Cerebellar nuclear complex (tissue), 1 donor: ENCODE measurements around the gene DECR2.

Experiments
- DNase-seq, 2 experiments: peaks; one replicate each; lab custom pipeline; 2025; lab: John Stamatoyannopoulos, UW

Gene DECR2

DNA sequence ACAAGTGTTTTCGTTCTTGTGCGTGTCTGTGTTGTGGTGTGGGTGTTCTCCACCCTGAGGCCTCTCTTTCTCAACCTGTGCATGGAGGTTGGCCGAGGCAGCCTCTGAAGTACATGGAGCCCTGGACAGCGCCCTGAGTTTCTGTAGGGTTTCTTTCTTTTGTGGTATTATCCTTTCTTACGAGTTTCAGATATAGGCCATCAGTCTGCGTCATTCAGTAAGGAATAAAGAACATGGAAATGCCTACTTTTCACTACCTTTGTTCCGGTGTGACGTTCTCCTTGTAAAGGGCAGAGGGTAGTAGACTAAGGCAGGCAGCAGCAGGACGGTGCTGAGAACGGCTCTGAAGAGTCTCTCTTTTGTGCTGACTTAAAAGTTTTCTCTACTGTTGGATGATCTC, 42.3 kb downstream of the DECR2 start:
- DNase-seq = no peak

DNA sequence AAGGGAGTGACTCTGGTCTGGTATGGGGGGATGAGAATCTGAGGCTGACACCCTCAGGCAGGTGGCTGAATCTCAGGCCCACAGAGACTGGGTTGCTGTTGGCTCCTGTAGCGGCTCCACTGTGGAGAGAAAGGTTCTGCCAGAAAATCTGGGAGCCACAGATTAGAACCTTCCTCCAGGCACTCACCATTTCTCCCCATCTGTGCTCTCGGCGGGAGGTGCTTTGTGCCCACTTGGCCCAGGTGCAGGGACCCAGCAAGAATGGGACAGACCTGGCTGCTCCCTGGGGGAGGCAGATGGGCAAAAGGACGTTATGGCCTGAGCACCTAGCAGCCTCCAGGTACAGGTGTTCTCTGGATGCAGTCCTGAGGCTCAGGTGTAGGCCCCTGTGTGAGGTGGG, 43.9 kb downstream of the DECR2 start:
- DNase-seq = peak in 1 of 2 experiments; percentile 57

DNA sequence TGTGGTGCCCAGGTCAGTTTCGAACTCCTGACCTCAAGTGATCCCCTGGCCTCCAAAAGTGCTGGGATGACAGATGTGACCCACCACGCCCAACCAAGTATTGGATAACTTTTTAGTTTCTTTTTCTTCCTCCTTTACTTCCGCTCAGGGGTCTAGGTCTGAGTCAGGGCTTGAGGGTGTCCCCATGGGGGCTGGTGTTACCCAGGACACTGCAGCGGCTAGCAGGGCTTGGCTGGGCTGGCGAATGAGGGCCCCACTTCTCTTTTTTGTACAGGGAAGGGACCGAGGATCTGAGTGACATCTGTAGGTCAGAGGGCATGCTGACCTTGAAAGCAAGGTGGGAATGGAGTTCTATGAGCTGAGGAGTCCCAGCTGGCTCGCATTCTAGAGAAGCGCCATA, 48.7 kb downstream of the DECR2 start:
- no peak for DNase-seq

DNA sequence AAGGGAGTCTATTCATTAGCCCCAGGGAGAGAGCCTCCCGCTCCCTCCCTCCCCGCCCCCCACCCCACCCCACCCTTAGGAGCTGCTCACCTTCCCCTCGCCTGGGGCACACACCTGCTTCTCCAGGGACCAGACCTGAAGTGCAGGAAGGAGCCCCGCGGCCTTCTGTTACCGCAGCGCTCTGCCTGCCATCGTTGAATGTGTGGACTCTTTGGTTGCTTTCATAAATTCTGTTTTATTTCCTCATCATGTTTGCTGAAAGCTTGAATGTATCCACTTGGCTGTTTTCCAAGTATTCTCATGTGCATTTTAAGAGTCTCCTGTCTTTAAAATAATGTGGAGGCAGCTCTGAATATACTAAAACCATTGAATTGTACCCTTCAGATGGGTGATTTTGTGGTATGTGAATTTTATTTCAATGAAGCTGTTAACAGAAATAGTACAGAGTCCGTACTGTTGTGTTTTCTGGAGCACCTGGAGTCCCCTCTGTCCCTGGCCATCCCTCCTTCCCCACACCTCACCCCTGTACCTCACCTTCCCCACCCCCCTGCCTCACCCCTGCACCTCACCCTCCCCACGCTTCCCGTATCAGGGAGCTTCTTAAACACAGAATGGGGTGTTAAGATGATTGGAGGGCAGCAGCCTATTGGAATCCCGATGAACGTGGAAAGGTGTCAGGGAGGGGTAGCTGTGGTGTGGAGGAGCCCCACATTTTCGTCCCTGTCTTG, 49.3 kb downstream of the DECR2 start:
- no peak for DNase-seq

DNA sequence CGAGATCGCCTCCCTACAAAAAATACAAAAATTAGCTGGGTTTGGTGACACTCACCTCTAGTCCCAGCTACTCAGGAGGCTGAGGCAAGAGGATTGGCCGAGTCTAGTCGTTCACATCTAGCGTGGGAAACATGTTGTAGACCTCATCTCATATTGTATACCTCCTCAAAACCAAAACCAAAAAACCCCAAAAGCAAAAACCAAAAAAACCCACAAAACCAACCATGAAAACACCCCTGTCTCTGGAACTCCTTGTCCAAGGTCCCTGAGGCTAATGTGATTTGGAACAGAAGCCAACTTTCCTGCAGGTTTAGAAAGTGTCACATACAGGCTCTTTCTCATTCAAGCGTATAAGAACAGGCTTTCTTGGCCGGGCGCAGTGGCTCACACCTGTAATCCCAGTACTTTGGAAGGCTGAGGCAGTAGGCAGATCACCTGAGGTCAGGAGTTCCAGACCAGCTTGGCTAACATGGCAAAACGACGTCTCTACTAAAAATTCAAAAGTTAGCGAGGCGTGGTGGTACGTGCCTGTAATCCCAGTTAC, 52.8 kb downstream of the DECR2 start:
- DNase-seq = no peak

DNA sequence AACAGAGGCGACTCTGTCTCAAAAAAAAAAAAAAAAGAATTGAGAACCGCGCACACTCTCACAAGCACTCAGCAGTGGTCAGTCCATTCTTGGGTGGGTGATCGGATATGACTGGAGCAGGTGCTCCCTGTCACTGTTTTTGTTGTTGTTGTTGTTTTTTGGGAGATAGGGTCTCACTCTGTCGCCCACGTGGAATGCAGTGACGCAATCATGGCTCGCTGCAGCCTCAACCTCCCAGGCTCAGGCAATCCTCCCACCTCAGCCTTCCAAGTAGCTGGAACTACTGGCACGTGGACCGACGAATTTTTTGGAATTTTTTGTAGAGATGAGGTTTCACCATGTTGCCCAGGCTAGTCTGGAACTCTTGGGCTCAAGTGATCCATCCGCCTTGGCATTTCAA, 53.8 kb downstream of the DECR2 start:
- DNase-seq = no peak

DNA sequence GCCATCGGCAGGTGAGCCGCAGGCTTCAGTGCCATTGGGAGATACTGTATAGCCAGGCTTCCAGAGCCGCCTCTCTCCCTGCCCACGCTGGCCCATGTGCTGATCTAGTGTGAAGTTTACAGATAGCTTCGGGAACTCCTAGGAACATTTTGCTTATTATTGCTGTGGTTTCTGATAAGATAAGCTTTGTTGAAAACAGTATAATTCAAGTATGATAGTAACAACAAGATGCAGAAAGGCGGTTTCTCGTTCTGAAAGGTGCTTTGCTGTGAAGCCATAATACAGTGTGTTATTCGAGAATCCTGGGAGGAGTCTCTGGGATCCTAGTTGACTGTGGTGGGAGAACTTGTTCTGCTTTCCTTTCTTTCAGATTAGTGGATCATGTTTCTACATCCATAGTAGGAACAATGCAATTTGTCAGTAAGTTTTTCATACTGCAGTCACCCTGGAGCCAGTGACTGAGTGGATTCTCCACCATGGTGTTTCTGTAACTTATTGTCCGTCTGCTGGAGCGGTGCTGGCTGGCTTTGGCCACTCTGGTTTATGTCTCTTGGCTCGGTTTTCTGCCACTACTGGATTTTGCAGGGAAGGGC, 55.3 kb downstream of the DECR2 start:
- DNase-seq = no peak

DNA sequence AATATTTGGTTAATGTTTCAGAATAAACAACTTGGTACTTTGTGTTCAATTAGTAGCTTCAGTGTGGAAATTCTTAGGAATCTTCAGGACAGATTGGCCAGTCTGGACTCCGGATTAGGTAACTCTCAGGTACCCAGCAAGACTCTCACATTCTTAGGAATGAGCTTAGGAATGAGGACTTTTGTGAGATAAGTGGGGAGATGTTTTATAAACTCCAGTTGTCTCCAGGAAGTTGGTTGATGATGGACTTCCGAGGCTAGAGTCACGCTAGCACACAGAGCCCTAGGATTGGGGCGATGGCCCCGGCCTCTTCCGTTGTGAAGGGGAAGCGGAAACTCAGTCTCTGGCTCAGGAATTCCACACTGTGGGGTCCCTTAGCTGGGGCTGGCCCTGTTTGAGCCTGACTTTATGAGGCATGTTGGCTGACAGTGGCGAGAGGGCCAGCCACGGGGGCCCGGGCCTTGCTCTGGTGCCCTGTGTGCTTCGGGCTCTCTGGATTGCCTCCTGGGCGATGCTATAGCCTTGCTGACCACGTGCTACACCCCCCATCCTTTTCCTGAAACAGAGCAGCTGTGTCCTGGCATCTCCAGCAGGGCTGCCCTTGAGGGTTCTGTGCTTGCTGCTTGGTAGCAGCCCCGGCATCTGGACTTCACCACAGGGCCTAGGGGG, 56.2 kb downstream of the DECR2 start:
- no peak for DNase-seq

DNA sequence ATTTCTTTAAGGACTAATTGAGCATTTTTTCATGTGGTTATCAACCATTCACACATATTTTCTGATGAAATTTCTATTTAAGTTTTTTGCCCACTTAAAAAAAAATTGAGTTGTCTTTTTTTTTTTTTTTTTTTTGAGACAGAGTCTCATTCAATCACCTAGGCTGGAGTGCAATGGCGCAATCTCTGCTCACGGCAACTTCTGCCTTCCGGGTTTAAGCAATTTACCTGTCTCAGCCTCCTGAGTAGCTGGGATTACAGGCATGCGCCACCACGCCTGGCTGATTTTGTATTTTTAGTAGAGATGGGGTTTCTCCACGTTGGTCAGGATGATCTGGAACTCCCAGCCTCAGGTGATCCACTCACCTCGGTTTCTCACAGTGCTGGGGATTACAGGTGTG, 58.1 kb downstream of the DECR2 start:
- no peak for DNase-seq

DNA sequence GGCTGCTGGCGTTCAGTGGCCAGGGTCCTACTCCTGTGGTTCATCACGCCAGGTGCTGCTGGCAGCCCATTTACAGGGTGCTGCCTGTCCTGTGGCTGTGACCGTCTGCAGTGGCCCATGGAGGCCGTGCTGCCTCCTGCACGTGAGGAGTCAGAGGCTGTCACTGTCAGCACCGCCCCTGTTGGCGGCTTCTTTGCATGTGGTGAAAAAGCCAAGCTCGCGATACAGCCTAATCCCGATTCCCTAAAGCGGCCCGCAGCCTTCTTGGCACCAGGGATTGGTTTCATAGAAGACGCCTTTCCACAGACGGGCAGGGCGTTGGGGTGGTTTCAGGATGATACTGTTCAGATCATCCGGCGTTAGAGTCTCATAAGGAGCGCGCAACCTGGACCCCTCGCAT, 59.1 kb downstream of the DECR2 start:
- DNase-seq = no peak
